Kidney (tissue), 14 donors: ENCODE measurements around the gene CNPY2. TPM values are rescaled to one million over a fixed set of nuclear protein-coding genes. Genes with fewer than 3 reads are reported as not detected.
A peak's percentile ranks its signal among the peaks of the same experiment; 100 is the strongest.

Experiments used
- DNase-seq, 5 donors: peaks; one replicate each; pipeline ENCODE4 v3.0.0-alpha.2; 2013 to 2020
- FAIRE-seq: peaks from 2 replicates; lab custom pipeline; 2012; peaks lifted over from hg19 to GRCh38; lab: Jason Lieb, UNC
- H3K27ac ChIP-seq, 2 donors: one replicate each; pipeline ENCODE4 v1.7.0; 2013; ENCODE audit warnings: low read depth in 2 of 2, low read length in 2 of 2, inconsistent platforms in 1 of 2
- H3K27me3 ChIP-seq: one replicate; pipeline ENCODE4 v1.7.1; 2013; ENCODE audit warnings: low read length, inconsistent platforms; ENCODE audit not compliant: control insufficient read depth, insufficient read depth
- H3K36me3 ChIP-seq, 3 donors: one replicate each; pipeline versions ENCODE4 v1.7.0 to v1.7.1; 2013; ENCODE audit warnings: low read length in 3 of 3, control low read depth in 1 of 3, inconsistent platforms in 1 of 3; ENCODE audit not compliant: insufficient read depth in 3 of 3, control insufficient read depth in 2 of 3
- H3K4me1 ChIP-seq, 3 donors: one replicate each; pipeline versions ENCODE4 v1.7.0 to v1.7.1; 2013; ENCODE audit warnings: low read length in 3 of 3, inconsistent platforms in 1 of 3, low read depth in 1 of 3; ENCODE audit not compliant: control insufficient read depth in 2 of 3, insufficient read depth in 2 of 3
- H3K4me3 ChIP-seq, 3 donors: one replicate each; pipeline versions ENCODE4 v1.7.0 to v1.8.1; 2013; ENCODE audit warnings: low read length in 3 of 3, control low read depth in 1 of 3, inconsistent platforms in 1 of 3
- H3K9ac ChIP-seq, 3 donors: one replicate each; pipeline versions ENCODE4 v1.7.0 to v1.7.1; 2013; ENCODE audit warnings: low read length in 3 of 3, control low read depth in 1 of 3, inconsistent platforms in 1 of 3
- H3K9me3 ChIP-seq, 3 donors: one replicate each; pipeline versions ENCODE4 v1.7.0 to v1.7.1; 2013; ENCODE audit warnings: low read length in 3 of 3, control low read depth in 1 of 3, inconsistent platforms in 1 of 3; ENCODE audit not compliant: control insufficient read depth in 2 of 3, insufficient read depth in 1 of 3
- CTCF ChIP-seq: IDR thresholded peaks from 3 replicates; pipeline ENCODE4 v1.5.1; 2012; ENCODE audit warnings: mild to moderate bottlenecking, moderate library complexity, borderline replicate concordance; ENCODE audit not compliant: insufficient read depth; ENCODE audit errors: extremely low read depth
- intact Hi-C: fragments of 100-400 bp; cut with DNase I; formaldehyde crosslinking; loops from one replicate; pipeline ENCODE4 v1.11.1; 2022
- polyA plus RNA-seq: library from polyadenylated mRNA; stranded (reverse); fragments of 350-450 nt; fragmentation: Illumina TruSeq; extraction: RNeasy Lipid Tissue Mini Kit (QIAGEN cat#74804); gene quantifications from one replicate; pipeline ENCODE4 v1.2.3, GENCODE V29; 2014; ENCODE audit warnings: low read depth, low replicate concordance; ENCODE audit not compliant: insufficient read depth
- total RNA-seq: library from RNA; stranded (reverse); fragmentation: NEBNext Ultra II Directional; extraction: Animal tissue kit (Norgen Biotek cat#: 25700); gene quantifications from one replicate; pipeline ENCODE4 v1.2.1, GENCODE V29; 2021
- donor health status: control.
- donor health status: control.
- donor health status: control.
- donor health status: control.
- donor health status: control.
- donor health status: DM: yes; HTN: yes; CAD: no.
- donor health status: Normal renal cell carcinoma (clear cell type).

CNPY2 gene
- total and polyA plus RNA-seq, 2 donors from 2014 or later = 112 to 156 TPM

- H3K27ac ChIP-seq = peak overlapping the region; percentile 91 to 97
- H3K4me3 ChIP-seq = peak overlapping the region; percentile 73 to 95 (median 86)
- H3K9me3 ChIP-seq = no peaks in the 10 kb centered on the region
- peaks cover 0 to 9% (median 4%) of the 10 kb centered on the region in 3 donors for H3K36me3 ChIP-seq
- H3K9ac ChIP-seq = peak overlapping the region; percentile 57 to 76 (median 75)
- H3K27me3 ChIP-seq = no peaks in the 10 kb centered on the region
- FAIRE-seq (no peak), DNase-seq (no peak)
- no peak for TF ChIP-seq CTCF
- H3K4me1 ChIP-seq = peaks cover 0 to 37% (median 19%) of the 10 kb centered on the region in 3 donors
- intact Hi-C loops = no loop called here
Observed at GRCh38 chr12:56300644-56301464, 14.9 kb downstream of the CNPY2 start.

GRCh38 chr12:56299853-56300643 is 15.7 kb downstream of the CNPY2 start, which contains the start of gene CS:
TSS of gene CS (minus strand) at chr12:56300330. CDS start at chr12:56300201, 129 bp downstream.
- intact Hi-C loops = no loop called here
- peaks cover 0 to 37% (median 19%) of the 10 kb centered on the region in 3 donors for H3K4me1 ChIP-seq

GRCh38 chr12:56299308-56299852 is 16.4 kb downstream of the CNPY2 start:
- H3K36me3 ChIP-seq = peaks cover 0 to 4% (median 2%) of the 10 kb centered on the region in 3 donors

More at GRCh38 chr12:56299853-56300643, 15.7 kb downstream of the CNPY2 start, which contains the start of gene CS:
- Histone ChIP-seq H3K27me3 (no peaks in the 10 kb centered on the region), H3K27ac (peak within 1 kb of the TSS; percentile 91 to 97), H3K4me3 (peak within 1 kb of the TSS; percentile 81 to 95 (median 93)), H3K9me3 (no peaks in the 10 kb centered on the region), H3K9ac (peak within 1 kb of the TSS; percentile 57 to 92 (median 76)), H3K36me3 (peaks cover 0 to 4% (median 4%) of the 10 kb centered on the region in 3 donors)
- FAIRE-seq (peak; percentile 63), DNase-seq (peak; percentile 98 to 100 (median 99))
- no peak for TF ChIP-seq CTCF

More at GRCh38 chr12:56299308-56299852, 16.4 kb downstream of the CNPY2 start:
- Histone ChIP-seq H3K4me3 (peak overlapping the region; percentile 81 to 95 (median 93)), H3K27ac (peak overlapping the region; percentile 74 to 89), H3K4me1 (peaks cover 0 to 37% (median 19%) of the 10 kb centered on the region in 3 donors), H3K27me3 (no peaks in the 10 kb centered on the region), H3K9me3 (no peaks in the 10 kb centered on the region), H3K9ac (peak overlapping the region; percentile 4 to 92 (median 57))
- FAIRE-seq (no peak), DNase-seq (no peak)
- TF ChIP-seq CTCF = no peak
- intact Hi-C loops = no loop called here
